HepG2 (cell line): ENCODE measurements around the gene MAST1. TPM values are rescaled to one million over a fixed set of nuclear protein-coding genes. Genes with fewer than 3 reads are reported as not detected.

Source experiments
- ATM ChIP-seq: fragments of 450-650 bp; IDR thresholded peaks from 2 replicates; pipeline ENCODE4 v1.7.1; 2017; ENCODE audit warnings: mild to moderate bottlenecking, borderline replicate concordance
- MXD4 ChIP-seq: IDR thresholded peaks from 2 replicates; pipeline ENCODE4 v1.6.1; 2016; ENCODE audit warnings: mild to moderate bottlenecking, missing biosample characterization, missing genetic modification reagents
- PCBP1 ChIP-seq: fragments of 200-400 bp; formaldehyde crosslinking; IDR thresholded peaks from 2 replicates; pipeline ENCODE4 v1.6.1; 2017; ENCODE audit warnings: mild to moderate bottlenecking, low read depth, low read length, borderline replicate concordance
- RBM22 ChIP-seq: fragments of 200-400 bp; formaldehyde crosslinking; optimal IDR thresholded peaks from 2 replicates; pipeline ENCODE3; 2017; ENCODE audit warnings: mild to moderate bottlenecking, low read length, moderate library complexity
- WIZ ChIP-seq: sonication (generic); formaldehyde crosslinking; IDR thresholded peaks from 2 replicates; pipeline ENCODE4 v1.5.1; 2020; ENCODE audit warnings: mild to moderate bottlenecking, missing genetic modification reagents
- ZFYVE20 ChIP-seq: sonication (generic); formaldehyde crosslinking; IDR thresholded peaks from 2 replicates; pipeline ENCODE4 v1.8.0; 2023; ENCODE audit warnings: low read depth, mild to moderate bottlenecking, moderate library complexity, missing genetic modification reagents, borderline replicate concordance
- ZNF292 ChIP-seq: sonication (generic); formaldehyde crosslinking; IDR thresholded peaks from 2 replicates; pipeline ENCODE4 v1.8.1; 2022; ENCODE audit warnings: mild to moderate bottlenecking, low read depth, missing genetic modification reagents, borderline replicate concordance
- ZNF317 ChIP-seq: sonication (generic); formaldehyde crosslinking; IDR thresholded peaks from 2 replicates; pipeline ENCODE4 v1.5.0; 2020; ENCODE audit warnings: mild to moderate bottlenecking, missing genetic modification reagents
- polyA plus RNA-seq, 8 experiments: library from polyadenylated mRNA; depleted of rRNA in 3 of 8; stranded (reverse) in 7 of 8; unstranded in 1 of 8; fragments of >200 nt; fragmentation: Illumina TruSeq in 4 of 8; extraction: Trizol in 4 of 8; gene quantifications; 2 replicates each; pipeline versions ENCODE4 v1.2.1 to v1.2.3, GENCODE V29; 2011 to 2016; ENCODE audit warnings: low read depth in 4 of 8, missing spikeins in 1 of 8, mixed read lengths in 1 of 8; ENCODE audit not compliant: insufficient read depth in 1 of 8
- total RNA-seq, 5 experiments: library from RNA; depleted of rRNA; stranded (reverse); fragments of >200 nt; fragmentation: Illumina TruSeq; extraction: Trizol; gene quantifications; 2 replicates each; pipeline ENCODE4 v1.2.3, GENCODE V29; 2016; ENCODE audit warnings: low read depth in 1 of 5
- TF ChIP-seq, protein P1 (sequence below): sonication (generic); formaldehyde crosslinking; IDR thresholded peaks from 2 replicates; pipeline ENCODE4 v1.5.0; 2020; ENCODE audit warnings: missing genetic modification reagents, mild to moderate bottlenecking, borderline replicate concordance
- TF ChIP-seq, protein P2 (sequence below): IDR thresholded peaks from 2 replicates; pipeline ENCODE4 v1.6.1; 2018; ENCODE audit warnings: missing genetic modification reagents
- TF ChIP-seq, protein P3 (sequence below): sonication (generic); formaldehyde crosslinking; IDR thresholded peaks from 2 replicates; pipeline ENCODE4 v1.4.0; 2020; ENCODE audit warnings: mild to moderate bottlenecking, missing genetic modification reagents
- TF ChIP-seq, protein P4 (sequence below), 2 experiments: IDR thresholded peaks; 2 replicates each; pipeline ENCODE4 v1.6.1; 2011 to 2012; ENCODE audit warnings: low read length in 2 of 2, borderline replicate concordance in 1 of 2, low read depth in 1 of 2, mild to moderate bottlenecking in 1 of 2, moderate library complexity in 1 of 2
- TF ChIP-seq, protein P5 (sequence below): sonication (generic); formaldehyde crosslinking; IDR thresholded peaks from 2 replicates; pipeline ENCODE4 v1.8.0; 2022; ENCODE audit warnings: missing genetic modification reagents, mild to moderate bottlenecking, inconsistent platforms, borderline replicate concordance
- TF ChIP-seq, protein P6 (sequence below): sonication (generic); formaldehyde crosslinking; IDR thresholded peaks from 2 replicates; pipeline ENCODE4 v1.4.0; 2020; ENCODE audit warnings: missing genetic modification reagents
- TF ChIP-seq, protein P7 (sequence below): sonication (generic); formaldehyde crosslinking; IDR thresholded peaks from 2 replicates; pipeline ENCODE4 v1.4.0; 2020; ENCODE audit warnings: missing genetic modification reagents

MAST1 gene
- total and polyA plus RNA-seq, 2 of the 13 experiments (the other 11 are each of a cell fraction or from before 2014, with no cell fraction given) = 0.73 to 4.7 TPM

DNA sequence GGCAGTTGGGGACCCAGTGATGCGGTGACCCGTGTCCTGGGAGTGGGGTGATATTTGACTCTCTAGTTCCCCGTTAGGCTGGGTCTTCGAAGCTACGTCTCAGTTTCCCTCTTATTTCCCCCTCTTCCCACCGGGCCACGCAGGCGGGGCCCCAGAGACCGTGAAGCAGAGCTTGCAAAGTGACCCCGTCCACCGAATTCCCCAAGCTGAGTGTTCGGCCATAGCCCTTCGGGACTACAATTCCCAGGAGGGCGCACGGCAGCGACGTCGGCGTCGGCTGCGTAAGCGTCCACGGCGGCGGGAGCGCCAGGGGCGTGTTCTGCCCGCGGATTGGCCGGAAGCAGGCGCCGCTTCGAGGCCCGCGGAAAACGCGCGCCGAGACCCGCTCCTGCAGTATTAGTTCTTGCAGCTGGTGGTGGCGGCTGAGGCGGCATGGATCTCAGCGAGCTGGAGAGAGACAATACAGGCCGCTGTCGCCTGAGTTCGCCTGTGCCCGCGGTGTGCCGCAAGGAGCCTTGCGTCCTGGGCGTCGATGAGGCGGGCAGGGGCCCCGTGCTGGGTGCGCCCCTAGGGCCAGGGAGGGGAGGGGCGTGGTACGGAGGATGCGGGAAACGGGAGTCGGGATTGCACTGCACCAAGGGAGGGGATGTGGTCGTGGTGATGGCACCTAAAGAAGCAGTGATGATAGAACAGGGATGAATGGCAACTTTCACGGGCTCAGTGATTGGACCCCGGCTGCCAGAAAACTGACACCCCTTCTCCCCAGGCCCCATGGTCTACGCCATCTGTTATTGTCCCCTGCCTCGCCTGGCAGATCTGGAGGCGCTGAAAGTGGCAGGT is 31.9 kb upstream of the MAST1 start, which contains the start of gene RNASEH2A (continued):
- TF ChIP-seq, protein P1, sequence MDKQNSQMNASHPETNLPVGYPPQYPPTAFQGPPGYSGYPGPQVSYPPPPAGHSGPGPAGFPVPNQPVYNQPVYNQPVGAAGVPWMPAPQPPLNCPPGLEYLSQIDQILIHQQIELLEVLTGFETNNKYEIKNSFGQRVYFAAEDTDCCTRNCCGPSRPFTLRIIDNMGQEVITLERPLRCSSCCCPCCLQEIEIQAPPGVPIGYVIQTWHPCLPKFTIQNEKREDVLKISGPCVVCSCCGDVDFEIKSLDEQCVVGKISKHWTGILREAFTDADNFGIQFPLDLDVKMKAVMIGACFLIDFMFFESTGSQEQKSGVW (CRISPR knock-in tag) = no peak
- TF ChIP-seq, protein P2, sequence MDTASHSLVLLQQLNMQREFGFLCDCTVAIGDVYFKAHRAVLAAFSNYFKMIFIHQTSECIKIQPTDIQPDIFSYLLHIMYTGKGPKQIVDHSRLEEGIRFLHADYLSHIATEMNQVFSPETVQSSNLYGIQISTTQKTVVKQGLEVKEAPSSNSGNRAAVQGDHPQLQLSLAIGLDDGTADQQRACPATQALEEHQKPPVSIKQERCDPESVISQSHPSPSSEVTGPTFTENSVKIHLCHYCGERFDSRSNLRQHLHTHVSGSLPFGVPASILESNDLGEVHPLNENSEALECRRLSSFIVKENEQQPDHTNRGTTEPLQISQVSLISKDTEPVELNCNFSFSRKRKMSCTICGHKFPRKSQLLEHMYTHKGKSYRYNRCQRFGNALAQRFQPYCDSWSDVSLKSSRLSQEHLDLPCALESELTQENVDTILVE (CRISPR knock-in tag) = peak; percentile 52; the same call in 1 of the 2 replicates
- TF ChIP-seq, protein P3, sequence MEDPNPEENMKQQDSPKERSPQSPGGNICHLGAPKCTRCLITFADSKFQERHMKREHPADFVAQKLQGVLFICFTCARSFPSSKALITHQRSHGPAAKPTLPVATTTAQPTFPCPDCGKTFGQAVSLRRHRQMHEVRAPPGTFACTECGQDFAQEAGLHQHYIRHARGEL = no peak; the same call in 1 of the 2 replicates
- TF ChIP-seq ZNF292 (CRISPR knock-in tag) = no peak
- no peak for TF ChIP-seq ATM
- TF ChIP-seq, protein P4, sequence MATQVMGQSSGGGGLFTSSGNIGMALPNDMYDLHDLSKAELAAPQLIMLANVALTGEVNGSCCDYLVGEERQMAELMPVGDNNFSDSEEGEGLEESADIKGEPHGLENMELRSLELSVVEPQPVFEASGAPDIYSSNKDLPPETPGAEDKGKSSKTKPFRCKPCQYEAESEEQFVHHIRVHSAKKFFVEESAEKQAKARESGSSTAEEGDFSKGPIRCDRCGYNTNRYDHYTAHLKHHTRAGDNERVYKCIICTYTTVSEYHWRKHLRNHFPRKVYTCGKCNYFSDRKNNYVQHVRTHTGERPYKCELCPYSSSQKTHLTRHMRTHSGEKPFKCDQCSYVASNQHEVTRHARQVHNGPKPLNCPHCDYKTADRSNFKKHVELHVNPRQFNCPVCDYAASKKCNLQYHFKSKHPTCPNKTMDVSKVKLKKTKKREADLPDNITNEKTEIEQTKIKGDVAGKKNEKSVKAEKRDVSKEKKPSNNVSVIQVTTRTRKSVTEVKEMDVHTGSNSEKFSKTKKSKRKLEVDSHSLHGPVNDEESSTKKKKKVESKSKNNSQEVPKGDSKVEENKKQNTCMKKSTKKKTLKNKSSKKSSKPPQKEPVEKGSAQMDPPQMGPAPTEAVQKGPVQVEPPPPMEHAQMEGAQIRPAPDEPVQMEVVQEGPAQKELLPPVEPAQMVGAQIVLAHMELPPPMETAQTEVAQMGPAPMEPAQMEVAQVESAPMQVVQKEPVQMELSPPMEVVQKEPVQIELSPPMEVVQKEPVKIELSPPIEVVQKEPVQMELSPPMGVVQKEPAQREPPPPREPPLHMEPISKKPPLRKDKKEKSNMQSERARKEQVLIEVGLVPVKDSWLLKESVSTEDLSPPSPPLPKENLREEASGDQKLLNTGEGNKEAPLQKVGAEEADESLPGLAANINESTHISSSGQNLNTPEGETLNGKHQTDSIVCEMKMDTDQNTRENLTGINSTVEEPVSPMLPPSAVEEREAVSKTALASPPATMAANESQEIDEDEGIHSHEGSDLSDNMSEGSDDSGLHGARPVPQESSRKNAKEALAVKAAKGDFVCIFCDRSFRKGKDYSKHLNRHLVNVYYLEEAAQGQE (IDR thresholded peaks at IDR 0.05; ENCODE audit: borderline replicate concordance in 1 of 2, low read depth in 1 of 2, low read length in 2 of 2) = no peak; a peak in 1 of 4 replicates
- no peak for TF ChIP-seq ZFYVE20 (CRISPR knock-in tag)
- TF ChIP-seq ZNF317 (CRISPR knock-in tag) = 0 out of 2 replicates have a peak, but pooled peaks have one; percentile 34
- peak; percentile 83 for TF ChIP-seq MXD4
- TF ChIP-seq, protein P5, sequence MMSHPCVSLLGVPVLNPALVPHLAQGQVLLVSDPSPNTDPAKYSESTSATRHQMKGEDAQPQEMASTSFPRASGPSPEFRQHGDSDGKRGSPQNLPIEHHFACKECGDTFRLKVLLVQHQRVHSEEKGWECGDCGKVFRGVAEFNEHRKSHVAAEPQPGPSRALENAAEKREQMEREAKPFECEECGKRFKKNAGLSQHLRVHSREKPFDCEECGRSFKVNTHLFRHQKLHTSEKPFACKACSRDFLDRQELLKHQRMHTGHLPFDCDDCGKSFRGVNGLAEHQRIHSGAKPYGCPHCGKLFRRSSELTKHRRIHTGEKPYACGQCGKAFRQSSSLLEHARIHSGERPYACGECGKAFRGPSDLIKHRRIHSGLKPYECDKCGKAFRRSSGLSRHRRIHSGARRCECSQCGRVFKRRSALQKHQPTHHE = no peak
- TF ChIP-seq, protein P6, sequence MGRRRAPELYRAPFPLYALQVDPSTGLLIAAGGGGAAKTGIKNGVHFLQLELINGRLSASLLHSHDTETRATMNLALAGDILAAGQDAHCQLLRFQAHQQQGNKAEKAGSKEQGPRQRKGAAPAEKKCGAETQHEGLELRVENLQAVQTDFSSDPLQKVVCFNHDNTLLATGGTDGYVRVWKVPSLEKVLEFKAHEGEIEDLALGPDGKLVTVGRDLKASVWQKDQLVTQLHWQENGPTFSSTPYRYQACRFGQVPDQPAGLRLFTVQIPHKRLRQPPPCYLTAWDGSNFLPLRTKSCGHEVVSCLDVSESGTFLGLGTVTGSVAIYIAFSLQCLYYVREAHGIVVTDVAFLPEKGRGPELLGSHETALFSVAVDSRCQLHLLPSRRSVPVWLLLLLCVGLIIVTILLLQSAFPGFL = no peak
- TF ChIP-seq PCBP1 = no peak
- TF ChIP-seq, protein P7, sequence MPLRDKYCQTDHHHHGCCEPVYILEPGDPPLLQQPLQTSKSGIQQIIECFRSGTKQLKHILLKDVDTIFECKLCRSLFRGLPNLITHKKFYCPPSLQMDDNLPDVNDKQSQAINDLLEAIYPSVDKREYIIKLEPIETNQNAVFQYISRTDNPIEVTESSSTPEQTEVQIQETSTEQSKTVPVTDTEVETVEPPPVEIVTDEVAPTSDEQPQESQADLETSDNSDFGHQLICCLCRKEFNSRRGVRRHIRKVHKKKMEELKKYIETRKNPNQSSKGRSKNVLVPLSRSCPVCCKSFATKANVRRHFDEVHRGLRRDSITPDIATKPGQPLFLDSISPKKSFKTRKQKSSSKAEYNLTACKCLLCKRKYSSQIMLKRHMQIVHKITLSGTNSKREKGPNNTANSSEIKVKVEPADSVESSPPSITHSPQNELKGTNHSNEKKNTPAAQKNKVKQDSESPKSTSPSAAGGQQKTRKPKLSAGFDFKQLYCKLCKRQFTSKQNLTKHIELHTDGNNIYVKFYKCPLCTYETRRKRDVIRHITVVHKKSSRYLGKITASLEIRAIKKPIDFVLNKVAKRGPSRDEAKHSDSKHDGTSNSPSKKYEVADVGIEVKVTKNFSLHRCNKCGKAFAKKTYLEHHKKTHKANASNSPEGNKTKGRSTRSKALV (CRISPR knock-in tag) = peak; percentile 69; the same call in 1 of the 2 replicates
- no peak for TF ChIP-seq WIZ (CRISPR knock-in tag)
- no peak for TF ChIP-seq RBM22
